HepG2 (cell line): Measurements from ENCODE around the gene ENTREP3. TPM values are rescaled to one million over a fixed set of nuclear protein-coding genes. Genes with fewer than 3 reads are reported as not detected.

ENCODE experiments used
- FOSL2 ChIP-seq: sonication (generic); formaldehyde crosslinking; IDR thresholded peaks from 2 replicates; pipeline ENCODE4 v1.4.0; 2020; ENCODE audit warnings: missing genetic modification reagents
- NFIC ChIP-seq: IDR thresholded peaks from 2 replicates; pipeline ENCODE4 v1.6.1; 2012; ENCODE audit warnings: mild to moderate bottlenecking, low read length, inconsistent platforms
- NPAS2 ChIP-seq: sonication (generic); formaldehyde crosslinking; IDR thresholded peaks from 2 replicates; pipeline ENCODE4 v1.8.0; 2022; ENCODE audit warnings: mild to moderate bottlenecking, missing genetic modification reagents, borderline replicate concordance
- RBAK ChIP-seq: sonication (generic); formaldehyde crosslinking; IDR thresholded peaks from 2 replicates; pipeline ENCODE4 v1.5.1; 2020; ENCODE audit warnings: mild to moderate bottlenecking, missing genetic modification reagents
- SAP130 ChIP-seq: IDR thresholded peaks from 2 replicates; pipeline ENCODE4 v1.6.1; 2016; ENCODE audit warnings: low read depth
- ZBTB21 ChIP-seq: sonication (generic); formaldehyde crosslinking; IDR thresholded peaks from 2 replicates; pipeline ENCODE4 v1.4.0; 2020; ENCODE audit warnings: missing genetic modification reagents
- ZEB1 ChIP-seq: IDR thresholded peaks from 2 replicates; pipeline ENCODE4 v1.6.1; 2012; ENCODE audit warnings: mild to moderate bottlenecking, low read depth, inconsistent platforms; ENCODE audit not compliant: insufficient replicate concordance
- ZKSCAN1 ChIP-seq: fragments of 150-350 bp; IDR thresholded peaks from 2 replicates; pipeline ENCODE4 v1.6.1; 2014; ENCODE audit warnings: low read length
- ZNF530 ChIP-seq: sonication (generic); formaldehyde crosslinking; IDR thresholded peaks from 2 replicates; pipeline ENCODE4 v1.5.0; 2020; ENCODE audit warnings: low read depth, mild to moderate bottlenecking, missing genetic modification reagents
- ZNF598 ChIP-seq: sonication (generic); formaldehyde crosslinking; IDR thresholded peaks from 2 replicates; pipeline ENCODE4 v1.5.1; 2020; ENCODE audit warnings: mild to moderate bottlenecking, missing genetic modification reagents, borderline replicate concordance
- ZNF839 ChIP-seq: sonication (generic); formaldehyde crosslinking; IDR thresholded peaks from 2 replicates; pipeline ENCODE4 v1.4.0; 2020; ENCODE audit warnings: missing genetic modification reagents, mild to moderate bottlenecking, borderline replicate concordance
- polyA plus RNA-seq, 8 experiments: library from polyadenylated mRNA; depleted of rRNA in 3 of 8; stranded (reverse) in 7 of 8; unstranded in 1 of 8; fragments of >200 nt; fragmentation: Illumina TruSeq in 4 of 8; extraction: Trizol in 4 of 8; gene quantifications; 2 replicates each; pipeline versions ENCODE4 v1.2.1 to v1.2.3, GENCODE V29; 2011 to 2016; ENCODE audit warnings: low read depth in 4 of 8, missing spikeins in 1 of 8, mixed read lengths in 1 of 8; ENCODE audit not compliant: insufficient read depth in 1 of 8
- total RNA-seq, 5 experiments: library from RNA; depleted of rRNA; stranded (reverse); fragments of >200 nt; fragmentation: Illumina TruSeq; extraction: Trizol; gene quantifications; 2 replicates each; pipeline ENCODE4 v1.2.3, GENCODE V29; 2016; ENCODE audit warnings: low read depth in 1 of 5
- TF ChIP-seq, protein P1 (sequence below): sonication (generic); formaldehyde crosslinking; IDR thresholded peaks from 2 replicates; pipeline ENCODE4 v1.4.0; 2020; ENCODE audit warnings: missing genetic modification reagents, borderline replicate concordance
- TF ChIP-seq, protein P2 (sequence below): sonication (generic); formaldehyde crosslinking; IDR thresholded peaks from 2 replicates; pipeline ENCODE4 v1.8.0; 2022; ENCODE audit warnings: missing genetic modification reagents, mild to moderate bottlenecking, borderline replicate concordance
- TF ChIP-seq, protein P3 (sequence below): sonication (generic); formaldehyde crosslinking; IDR thresholded peaks from 2 replicates; pipeline ENCODE4 v1.9.0; 2022; ENCODE audit warnings: missing genetic modification reagents, mild to moderate bottlenecking, borderline replicate concordance
- TF ChIP-seq, protein P4 (sequence below): sonication (generic); formaldehyde crosslinking; IDR thresholded peaks from 2 replicates; pipeline ENCODE4 v1.8.1; 2022; ENCODE audit warnings: mild to moderate bottlenecking, missing genetic modification reagents
- TF ChIP-seq, protein P5 (sequence below): sonication (generic); formaldehyde crosslinking; IDR thresholded peaks from 2 replicates; pipeline ENCODE4 v1.8.0; 2022; ENCODE audit warnings: low read depth, missing genetic modification reagents
- TF ChIP-seq, protein P6 (sequence below): sonication (generic); formaldehyde crosslinking; IDR thresholded peaks from 2 replicates; pipeline ENCODE4 v1.8.1; 2023; ENCODE audit warnings: mild to moderate bottlenecking, missing genetic modification reagents

The ENTREP3 gene
- total and polyA plus RNA-seq, 2 of the 13 experiments (the other 11 are each of a cell fraction or from before 2014, with no cell fraction given) = 4.1 to 9.9 TPM

DNA sequence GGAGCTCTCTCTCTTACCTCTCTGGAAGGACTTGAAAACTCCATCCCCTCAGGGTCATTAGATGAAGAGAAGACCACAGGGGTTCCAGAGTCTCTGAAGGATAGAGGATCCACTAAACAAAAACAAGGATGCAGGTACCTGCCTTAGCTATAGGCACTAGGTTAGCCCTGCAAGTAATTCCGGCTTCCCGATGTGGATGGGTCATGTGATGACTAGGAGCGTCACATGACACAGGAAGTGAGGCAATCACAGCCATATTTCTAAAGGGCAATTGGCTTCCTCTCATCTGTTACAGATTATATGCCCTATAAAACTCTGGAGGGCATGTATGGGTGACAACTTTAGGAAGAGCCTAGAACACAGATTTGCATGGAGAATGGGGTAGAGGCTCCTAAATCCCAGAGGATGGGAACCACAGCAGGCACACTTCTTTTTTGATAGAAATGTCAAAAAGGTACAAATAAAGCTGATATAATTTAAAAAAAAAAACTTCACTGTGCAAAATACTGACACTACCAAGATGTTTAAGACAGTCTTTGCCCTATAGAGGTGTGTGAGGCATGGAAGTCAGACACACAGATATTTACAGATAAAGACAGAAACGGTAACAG lies 14.1 kb downstream of the ENTREP3 start (continued):
- TF ChIP-seq, protein P1, sequence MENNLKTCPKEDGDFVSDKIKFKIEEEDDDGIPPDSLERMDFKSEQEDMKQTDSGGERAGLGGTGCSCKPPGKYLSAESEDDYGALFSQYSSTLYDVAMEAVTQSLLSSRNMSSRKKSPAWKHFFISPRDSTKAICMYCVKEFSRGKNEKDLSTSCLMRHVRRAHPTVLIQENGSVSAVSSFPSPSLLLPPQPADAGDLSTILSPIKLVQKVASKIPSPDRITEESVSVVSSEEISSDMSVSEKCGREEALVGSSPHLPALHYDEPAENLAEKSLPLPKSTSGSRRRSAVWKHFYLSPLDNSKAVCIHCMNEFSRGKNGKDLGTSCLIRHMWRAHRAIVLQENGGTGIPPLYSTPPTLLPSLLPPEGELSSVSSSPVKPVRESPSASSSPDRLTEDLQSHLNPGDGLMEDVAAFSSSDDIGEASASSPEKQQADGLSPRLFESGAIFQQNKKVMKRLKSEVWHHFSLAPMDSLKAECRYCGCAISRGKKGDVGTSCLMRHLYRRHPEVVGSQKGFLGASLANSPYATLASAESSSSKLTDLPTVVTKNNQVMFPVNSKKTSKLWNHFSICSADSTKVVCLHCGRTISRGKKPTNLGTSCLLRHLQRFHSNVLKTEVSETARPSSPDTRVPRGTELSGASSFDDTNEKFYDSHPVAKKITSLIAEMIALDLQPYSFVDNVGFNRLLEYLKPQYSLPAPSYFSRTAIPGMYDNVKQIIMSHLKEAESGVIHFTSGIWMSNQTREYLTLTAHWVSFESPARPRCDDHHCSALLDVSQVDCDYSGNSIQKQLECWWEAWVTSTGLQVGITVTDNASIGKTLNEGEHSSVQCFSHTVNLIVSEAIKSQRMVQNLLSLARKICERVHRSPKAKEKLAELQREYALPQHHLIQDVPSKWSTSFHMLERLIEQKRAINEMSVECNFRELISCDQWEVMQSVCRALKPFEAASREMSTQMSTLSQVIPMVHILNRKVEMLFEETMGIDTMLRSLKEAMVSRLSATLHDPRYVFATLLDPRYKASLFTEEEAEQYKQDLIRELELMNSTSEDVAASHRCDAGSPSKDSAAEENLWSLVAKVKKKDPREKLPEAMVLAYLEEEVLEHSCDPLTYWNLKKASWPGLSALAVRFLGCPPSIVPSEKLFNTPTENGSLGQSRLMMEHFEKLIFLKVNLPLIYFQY (CRISPR knock-in tag) = no peak
- TF ChIP-seq, protein P2, sequence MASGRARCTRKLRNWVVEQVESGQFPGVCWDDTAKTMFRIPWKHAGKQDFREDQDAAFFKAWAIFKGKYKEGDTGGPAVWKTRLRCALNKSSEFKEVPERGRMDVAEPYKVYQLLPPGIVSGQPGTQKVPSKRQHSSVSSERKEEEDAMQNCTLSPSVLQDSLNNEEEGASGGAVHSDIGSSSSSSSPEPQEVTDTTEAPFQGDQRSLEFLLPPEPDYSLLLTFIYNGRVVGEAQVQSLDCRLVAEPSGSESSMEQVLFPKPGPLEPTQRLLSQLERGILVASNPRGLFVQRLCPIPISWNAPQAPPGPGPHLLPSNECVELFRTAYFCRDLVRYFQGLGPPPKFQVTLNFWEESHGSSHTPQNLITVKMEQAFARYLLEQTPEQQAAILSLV (CRISPR knock-in tag) = no peak
- TF ChIP-seq NPAS2 = no peak
- TF ChIP-seq RBAK = no peak
- no peak for TF ChIP-seq ZBTB21
- TF ChIP-seq, protein P3, sequence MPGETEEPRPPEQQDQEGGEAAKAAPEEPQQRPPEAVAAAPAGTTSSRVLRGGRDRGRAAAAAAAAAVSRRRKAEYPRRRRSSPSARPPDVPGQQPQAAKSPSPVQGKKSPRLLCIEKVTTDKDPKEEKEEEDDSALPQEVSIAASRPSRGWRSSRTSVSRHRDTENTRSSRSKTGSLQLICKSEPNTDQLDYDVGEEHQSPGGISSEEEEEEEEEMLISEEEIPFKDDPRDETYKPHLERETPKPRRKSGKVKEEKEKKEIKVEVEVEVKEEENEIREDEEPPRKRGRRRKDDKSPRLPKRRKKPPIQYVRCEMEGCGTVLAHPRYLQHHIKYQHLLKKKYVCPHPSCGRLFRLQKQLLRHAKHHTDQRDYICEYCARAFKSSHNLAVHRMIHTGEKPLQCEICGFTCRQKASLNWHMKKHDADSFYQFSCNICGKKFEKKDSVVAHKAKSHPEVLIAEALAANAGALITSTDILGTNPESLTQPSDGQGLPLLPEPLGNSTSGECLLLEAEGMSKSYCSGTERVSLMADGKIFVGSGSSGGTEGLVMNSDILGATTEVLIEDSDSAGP (CRISPR knock-in tag) = no peak
- peak; percentile 31 for TF ChIP-seq ZEB1
- TF ChIP-seq, protein P4, sequence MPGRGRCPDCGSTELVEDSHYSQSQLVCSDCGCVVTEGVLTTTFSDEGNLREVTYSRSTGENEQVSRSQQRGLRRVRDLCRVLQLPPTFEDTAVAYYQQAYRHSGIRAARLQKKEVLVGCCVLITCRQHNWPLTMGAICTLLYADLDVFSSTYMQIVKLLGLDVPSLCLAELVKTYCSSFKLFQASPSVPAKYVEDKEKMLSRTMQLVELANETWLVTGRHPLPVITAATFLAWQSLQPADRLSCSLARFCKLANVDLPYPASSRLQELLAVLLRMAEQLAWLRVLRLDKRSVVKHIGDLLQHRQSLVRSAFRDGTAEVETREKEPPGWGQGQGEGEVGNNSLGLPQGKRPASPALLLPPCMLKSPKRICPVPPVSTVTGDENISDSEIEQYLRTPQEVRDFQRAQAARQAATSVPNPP = no peak
- no peak for TF ChIP-seq ZKSCAN1
- TF ChIP-seq, protein P5, sequence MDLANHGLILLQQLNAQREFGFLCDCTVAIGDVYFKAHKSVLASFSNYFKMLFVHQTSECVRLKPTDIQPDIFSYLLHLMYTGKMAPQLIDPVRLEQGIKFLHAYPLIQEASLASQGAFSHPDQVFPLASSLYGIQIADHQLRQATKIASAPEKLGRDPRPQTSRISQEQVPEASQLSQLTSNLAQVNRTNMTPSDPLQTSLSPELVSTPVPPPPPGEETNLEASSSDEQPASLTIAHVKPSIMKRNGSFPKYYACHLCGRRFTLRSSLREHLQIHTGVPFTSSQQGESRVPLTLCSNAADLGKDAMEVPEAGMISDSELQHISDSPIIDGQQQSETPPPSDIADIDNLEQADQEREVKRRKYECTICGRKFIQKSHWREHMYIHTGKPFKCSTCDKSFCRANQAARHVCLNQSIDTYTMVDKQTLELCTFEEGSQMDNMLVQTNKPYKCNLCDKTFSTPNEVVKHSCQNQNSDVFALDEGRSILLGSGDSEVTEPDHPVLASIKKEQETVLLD (CRISPR knock-in tag) = no peak
- peak; percentile 54; the same call in 1 of the 2 replicates for TF ChIP-seq FOSL2 (CRISPR knock-in tag)
- no peak for TF ChIP-seq ZNF530 (CRISPR knock-in tag)
- TF ChIP-seq, protein P6, sequence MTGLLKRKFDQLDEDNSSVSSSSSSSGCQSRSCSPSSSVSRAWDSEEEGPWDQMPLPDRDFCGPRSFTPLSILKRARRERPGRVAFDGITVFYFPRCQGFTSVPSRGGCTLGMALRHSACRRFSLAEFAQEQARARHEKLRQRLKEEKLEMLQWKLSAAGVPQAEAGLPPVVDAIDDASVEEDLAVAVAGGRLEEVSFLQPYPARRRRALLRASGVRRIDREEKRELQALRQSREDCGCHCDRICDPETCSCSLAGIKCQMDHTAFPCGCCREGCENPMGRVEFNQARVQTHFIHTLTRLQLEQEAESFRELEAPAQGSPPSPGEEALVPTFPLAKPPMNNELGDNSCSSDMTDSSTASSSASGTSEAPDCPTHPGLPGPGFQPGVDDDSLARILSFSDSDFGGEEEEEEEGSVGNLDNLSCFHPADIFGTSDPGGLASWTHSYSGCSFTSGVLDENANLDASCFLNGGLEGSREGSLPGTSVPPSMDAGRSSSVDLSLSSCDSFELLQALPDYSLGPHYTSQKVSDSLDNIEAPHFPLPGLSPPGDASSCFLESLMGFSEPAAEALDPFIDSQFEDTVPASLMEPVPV (CRISPR knock-in tag) = no peak
- peak; percentile 100 for TF ChIP-seq SAP130
- TF ChIP-seq ZNF598 (CRISPR knock-in tag) = no peak
- peak; percentile 77 for TF ChIP-seq NFIC
- no peak for TF ChIP-seq ZNF839 (CRISPR knock-in tag)
